NCI-H748 (cell line): Measurements from ENCODE around the gene DNAH8.

Source experiments
- DNase-seq: peaks from one replicate; lab custom pipeline; 2025; ENCODE audit not compliant: unreplicated experiment; lab: John Stamatoyannopoulos, UW

The DNAH8 gene

GRCh38 chr6:38738261-38738660 is 23.1 kb downstream of the DNAH8 start:
- no peak for DNase-seq

- no peak for DNase-seq
These were observed 24.4 kb downstream of the DNAH8 start for GRCh38 chr6:38739532-38739931.

- DNase-seq = no peak
These were observed 34.4 kb downstream of the DNAH8 start for GRCh38 chr6:38749473-38749872.

- DNase-seq = no peak
These were observed 36.0 kb downstream of the DNAH8 start for GRCh38 chr6:38750968-38751615.

GRCh38 chr6:38753707-38754106 is 38.6 kb downstream of the DNAH8 start:
- DNase-seq = no peak

GRCh38 chr6:38755207-38755606 is 40.1 kb downstream of the DNAH8 start:
- no peak for DNase-seq

- DNase-seq = no peak
These were observed 40.8 kb downstream of the DNAH8 start for GRCh38 chr6:38755874-38756273.

- no peak for DNase-seq
These were observed 45.0 kb downstream of the DNAH8 start for GRCh38 chr6:38760097-38760496.

GRCh38 chr6:38762848-38763247 is 47.7 kb downstream of the DNAH8 start:
- no peak for DNase-seq

GRCh38 chr6:38767560-38767959 is 52.4 kb downstream of the DNAH8 start:
- no peak for DNase-seq

- DNase-seq = peak; percentile 26
These were observed 58.2 kb downstream of the DNAH8 start for GRCh38 chr6:38773338-38773737.

- DNase-seq = no peak
These were observed 60.0 kb downstream of the DNAH8 start for GRCh38 chr6:38774929-38775707.

- no peak for DNase-seq
These were observed 60.8 kb downstream of the DNAH8 start for GRCh38 chr6:38775870-38776269.

- DNase-seq = no peak
These were observed 61.4 kb downstream of the DNAH8 start for GRCh38 chr6:38776515-38776914.

GRCh38 chr6:38779310-38780062 is 64.4 kb downstream of the DNAH8 start:
- DNase-seq = no peak

GRCh38 chr6:38782616-38783015 is 67.5 kb downstream of the DNAH8 start:
- DNase-seq = no peak

- DNase-seq = peak; percentile 15
These were observed 68.5 kb downstream of the DNAH8 start for GRCh38 chr6:38783443-38784228.

GRCh38 chr6:38784506-38785235 is 69.6 kb downstream of the DNAH8 start:
- no peak for DNase-seq

GRCh38 chr6:38786486-38786885 is 71.4 kb downstream of the DNAH8 start:
- no peak for DNase-seq

- no peak for DNase-seq
These were observed 74.1 kb downstream of the DNAH8 start for GRCh38 chr6:38789256-38789655.
